SH-SY5Y (cell line): Measurements from ENCODE around the gene PRPH.

Experiments
- GATA2 ChIP-seq: IDR thresholded peaks from 2 replicates; pipeline ENCODE4 v1.6.1; 2011; ENCODE audit warnings: mild to moderate bottlenecking, low read depth, low read length
- GATA3 ChIP-seq: IDR thresholded peaks from 2 replicates; pipeline ENCODE4 v1.6.1; 2011; ENCODE audit warnings: low read depth, mild to moderate bottlenecking, low read length, moderate library complexity

The PRPH gene

DNA sequence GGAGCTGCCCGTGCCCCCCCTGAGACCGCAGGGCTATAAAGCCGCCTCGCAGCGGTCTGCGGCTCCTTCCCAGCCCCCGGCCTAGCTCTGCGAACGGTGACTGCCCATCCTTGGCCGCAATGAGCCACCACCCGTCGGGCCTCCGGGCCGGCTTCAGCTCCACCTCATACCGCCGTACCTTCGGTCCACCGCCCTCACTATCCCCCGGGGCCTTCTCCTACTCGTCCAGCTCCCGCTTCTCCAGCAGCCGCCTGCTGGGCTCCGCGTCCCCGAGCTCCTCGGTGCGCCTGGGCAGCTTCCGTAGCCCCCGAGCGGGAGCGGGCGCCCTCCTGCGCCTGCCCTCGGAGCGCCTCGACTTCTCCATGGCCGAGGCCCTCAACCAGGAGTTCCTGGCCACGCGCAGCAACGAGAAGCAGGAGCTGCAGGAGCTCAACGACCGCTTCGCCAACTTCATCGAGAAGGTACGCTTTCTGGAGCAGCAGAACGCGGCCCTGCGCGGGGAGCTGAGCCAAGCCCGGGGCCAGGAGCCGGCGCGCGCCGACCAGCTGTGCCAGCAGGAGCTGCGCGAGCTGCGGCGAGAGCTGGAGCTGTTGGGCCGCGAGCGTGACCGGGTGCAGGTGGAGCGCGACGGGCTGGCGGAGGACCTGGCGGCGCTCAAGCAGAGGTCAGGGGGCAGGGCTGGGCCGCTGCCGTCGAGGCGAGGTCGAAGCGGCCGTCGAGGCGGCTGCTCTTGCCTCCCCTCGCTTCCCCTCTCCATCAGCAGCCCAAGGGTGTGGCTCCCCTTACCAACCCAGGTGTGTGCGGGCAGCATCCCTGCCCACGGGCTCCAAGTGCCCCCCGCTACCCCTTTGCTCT is at the start of gene PRPH:
TSS of gene PRPH (plus strand) at position 66 of the 855 bp plus-strand sequence. CDS start at position 120, 54 bp downstream.
- TF ChIP-seq GATA3 (no peak), GATA2 (no peak)

DNA sequence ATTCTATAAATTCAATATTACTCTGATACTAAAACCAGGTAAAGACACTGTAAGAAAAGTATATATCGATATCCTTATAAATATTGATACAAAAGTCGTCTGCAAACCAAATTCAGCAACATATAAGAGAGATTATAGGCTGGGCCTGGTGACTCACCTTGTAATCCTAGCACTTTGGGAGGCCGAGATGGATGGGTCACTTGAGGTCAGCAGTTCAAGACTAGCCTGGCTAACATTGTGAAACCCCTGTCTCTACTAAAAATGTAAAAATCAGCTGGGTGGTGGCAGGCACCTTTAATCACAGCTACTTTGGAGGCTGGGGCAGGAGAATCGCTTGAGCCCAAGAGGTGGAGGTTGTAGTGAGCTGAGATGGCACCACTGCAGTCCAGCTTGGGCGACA is 43.6 kb upstream of the PRPH start:
- TF ChIP-seq GATA3 (no peak), GATA2 (no peak)

DNA sequence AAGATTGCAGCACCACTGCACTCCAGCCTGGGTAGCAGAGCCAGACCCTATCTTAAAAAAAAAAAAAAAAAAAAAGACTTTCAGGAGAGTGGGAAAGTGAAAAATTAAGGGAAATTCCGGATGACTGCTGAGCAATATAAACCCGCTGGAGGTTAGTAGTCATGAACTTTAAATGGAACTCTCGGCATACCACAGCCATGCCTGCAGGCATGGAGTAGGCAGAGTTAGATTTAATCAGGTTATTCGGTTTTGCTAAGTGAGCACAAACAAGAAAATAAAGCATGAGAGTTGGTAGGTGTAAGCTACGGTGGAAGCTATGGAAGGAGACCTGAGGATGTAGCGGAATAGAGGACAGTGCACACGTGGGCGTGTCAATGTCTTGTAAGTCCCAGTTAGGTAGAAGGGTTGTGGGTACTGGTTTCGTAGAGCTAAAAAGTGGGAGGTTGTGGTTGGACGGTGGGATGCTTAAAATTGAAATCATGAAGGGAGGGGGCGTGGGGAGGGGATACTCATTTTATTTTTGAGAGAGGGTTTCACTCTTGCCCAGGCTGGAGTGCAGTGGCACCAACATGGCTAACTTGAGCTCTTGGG is 41.8 kb upstream of the PRPH start:
- TF ChIP-seq GATA3: no peak
- no peak for TF ChIP-seq GATA2

DNA sequence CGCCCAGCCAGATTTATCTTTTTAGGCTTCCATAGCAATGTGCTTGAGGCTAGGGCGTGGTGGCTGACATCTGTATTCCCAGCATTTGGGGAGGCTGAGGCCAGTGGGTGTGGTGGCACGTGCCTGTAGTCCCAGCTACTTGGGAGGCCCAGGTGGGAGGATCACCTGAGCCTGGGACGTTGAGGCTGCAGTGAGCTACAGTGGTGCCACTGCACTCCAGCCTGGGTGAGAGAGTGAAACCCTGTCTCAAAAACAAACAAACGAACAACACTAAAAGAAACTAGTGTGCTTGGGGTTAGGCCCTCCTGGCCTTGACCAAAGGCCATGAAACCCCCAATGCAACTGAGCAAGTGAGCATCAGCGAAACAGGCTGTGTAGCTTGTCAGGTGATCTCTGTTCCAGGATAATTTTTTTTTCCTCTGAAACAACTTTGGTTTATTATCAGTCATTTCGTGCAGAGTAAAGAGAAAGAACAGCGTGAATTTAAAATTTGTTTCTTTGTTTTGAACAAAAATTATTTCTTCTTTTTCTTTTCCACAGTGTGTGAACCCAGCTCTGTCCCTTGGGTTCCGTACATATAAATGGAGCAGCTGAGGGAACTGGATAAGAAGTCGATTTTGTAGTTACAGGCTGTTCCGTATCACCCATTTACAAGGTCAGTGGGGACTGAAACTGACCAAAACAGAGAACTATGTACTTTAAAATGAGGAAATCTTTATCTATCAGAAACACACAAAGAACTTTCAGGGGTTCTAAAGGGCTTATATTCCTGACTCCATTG is 38.9 kb upstream of the PRPH start:
- no peak for TF ChIP-seq GATA2
- TF ChIP-seq GATA3: no peak

DNA sequence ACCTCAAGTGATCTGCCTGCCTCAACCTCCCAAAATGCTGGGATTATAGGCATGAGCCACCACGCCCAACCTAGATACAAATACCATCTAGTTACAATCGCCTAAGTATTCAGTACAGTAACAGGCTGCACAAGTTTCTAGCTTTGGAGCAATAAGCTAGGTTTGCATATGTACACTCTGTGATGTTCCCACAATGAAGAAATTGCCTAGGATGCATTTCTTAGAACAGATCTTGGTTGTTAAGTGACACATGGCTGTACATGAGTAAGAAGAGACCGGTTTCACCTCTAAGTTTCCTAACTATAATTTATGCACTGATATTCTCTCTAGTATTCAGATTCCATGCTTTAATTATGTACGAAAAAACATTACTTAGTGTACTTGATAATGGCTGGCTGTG is 35.5 kb upstream of the PRPH start:
- TF ChIP-seq GATA2: no peak
- no peak for TF ChIP-seq GATA3

DNA sequence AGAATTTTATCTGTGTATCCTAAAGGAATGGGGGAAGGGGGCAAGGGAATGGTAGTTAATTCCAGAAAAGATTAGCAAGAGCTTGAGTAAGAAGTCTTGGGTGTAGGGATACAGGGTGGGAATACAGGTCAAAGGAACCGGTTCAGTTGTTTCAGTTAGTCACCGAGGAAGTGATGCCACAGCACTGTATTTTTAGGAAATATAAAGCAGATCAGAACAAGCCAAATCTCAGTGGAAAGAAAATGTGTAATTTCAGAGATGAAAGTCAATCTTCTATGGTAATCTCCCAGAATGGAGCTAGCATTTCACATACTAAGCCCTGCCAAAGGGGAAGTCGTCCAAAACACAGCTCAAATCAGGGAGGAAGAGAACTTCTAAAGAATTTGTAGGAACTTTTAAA is 34.8 kb upstream of the PRPH start:
- no peak for TF ChIP-seq GATA3
- TF ChIP-seq GATA2: no peak

DNA sequence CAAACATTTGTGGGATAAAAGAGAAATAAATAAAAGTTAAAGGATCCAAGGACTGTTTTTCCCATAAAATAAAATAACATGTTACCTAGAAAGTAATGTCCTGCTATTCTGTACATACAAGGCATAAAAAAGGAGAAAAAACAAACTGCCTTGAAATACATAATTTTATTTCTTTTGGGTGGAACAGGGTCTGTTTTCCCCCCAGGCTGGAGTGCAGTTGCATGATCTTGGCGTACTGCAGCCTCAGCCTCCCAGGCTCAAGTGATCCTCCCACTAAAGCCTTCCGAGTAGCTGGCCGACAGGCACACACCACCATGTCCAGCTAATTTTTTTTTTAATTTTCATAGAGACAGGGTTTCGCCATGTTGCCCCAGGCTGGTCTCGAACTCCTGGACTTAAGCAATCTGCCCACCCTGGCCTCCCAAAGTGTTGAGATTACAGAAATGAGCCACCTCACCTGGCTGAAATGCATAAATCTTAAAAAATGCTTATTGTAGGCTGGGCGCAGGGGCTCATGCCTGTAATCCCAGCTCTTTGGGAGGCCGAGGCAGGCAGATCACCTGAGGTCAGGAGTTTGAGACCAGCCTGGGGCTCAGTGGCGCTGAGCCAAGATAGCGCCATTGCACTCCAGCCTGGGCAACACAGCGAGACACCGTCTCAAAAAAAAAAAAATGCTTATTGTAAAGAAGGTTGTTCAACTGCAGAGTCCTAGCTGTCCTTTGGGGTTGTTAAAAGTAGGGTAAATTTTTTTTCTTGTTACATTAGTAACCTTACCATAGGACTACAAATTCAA is 34.2 kb upstream of the PRPH start:
- TF ChIP-seq GATA3 (no peak), GATA2 (no peak)

DNA sequence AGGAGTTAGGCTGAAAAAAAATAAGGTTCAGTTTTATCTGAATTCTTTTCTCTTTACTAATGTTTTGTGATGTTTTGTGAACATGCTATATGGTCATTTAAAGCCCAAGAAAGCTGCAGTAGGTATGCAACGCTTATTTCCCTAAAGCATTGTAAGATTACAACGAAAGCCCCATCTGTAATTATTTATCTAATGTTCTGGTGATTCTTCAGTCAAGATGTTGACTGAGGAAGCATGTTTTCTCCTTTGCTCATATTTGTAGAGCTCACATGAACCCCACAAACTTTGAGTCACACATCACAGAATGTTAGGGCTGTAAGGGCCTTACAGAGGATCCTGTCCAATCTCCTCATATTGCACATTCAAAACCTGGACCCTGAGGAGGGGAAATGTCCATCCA is 33.2 kb upstream of the PRPH start:
- TF ChIP-seq GATA2: no peak
- TF ChIP-seq GATA3: no peak

DNA sequence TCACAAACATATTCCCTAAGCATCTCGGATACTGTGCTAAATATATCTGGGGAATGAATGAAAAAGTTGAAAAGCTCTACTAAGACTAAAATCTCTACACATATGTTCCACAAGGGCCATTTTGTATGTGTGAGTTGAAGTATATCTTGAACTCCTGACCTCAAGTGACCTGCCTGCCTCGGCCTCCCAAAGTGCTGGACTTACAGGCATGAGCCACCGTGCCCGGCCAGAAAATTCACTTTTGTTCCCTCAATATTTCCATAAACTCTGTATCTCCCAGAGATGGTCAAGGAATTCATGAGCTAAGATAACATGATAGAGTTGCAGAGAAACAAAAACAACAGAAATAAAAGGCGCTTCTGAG is 31.6 kb upstream of the PRPH start:
- TF ChIP-seq GATA2 (no peak), GATA3 (no peak)

DNA sequence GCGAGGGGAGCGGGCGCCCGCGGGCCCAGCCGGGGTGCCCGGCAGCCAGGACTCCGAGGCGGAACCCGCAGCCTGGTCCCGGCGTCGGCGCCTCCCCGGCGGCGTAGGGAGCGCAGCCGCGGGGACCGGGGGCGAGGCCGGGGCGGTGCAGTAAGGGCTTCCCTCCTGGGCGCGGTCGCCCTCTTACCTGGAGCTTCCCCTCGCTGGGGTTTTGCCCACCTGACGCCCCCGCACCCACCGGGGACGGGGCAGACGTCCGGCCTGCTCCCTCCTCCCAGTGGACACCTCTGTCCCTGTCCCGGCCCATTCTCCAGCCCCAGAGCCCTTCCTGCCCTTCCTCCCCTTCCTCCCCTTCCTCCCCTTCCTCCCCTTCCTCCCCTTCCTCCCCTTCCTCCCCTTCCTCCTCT is 30.5 kb upstream of the PRPH start:
- TF ChIP-seq GATA3 (no peak), GATA2 (no peak)

DNA sequence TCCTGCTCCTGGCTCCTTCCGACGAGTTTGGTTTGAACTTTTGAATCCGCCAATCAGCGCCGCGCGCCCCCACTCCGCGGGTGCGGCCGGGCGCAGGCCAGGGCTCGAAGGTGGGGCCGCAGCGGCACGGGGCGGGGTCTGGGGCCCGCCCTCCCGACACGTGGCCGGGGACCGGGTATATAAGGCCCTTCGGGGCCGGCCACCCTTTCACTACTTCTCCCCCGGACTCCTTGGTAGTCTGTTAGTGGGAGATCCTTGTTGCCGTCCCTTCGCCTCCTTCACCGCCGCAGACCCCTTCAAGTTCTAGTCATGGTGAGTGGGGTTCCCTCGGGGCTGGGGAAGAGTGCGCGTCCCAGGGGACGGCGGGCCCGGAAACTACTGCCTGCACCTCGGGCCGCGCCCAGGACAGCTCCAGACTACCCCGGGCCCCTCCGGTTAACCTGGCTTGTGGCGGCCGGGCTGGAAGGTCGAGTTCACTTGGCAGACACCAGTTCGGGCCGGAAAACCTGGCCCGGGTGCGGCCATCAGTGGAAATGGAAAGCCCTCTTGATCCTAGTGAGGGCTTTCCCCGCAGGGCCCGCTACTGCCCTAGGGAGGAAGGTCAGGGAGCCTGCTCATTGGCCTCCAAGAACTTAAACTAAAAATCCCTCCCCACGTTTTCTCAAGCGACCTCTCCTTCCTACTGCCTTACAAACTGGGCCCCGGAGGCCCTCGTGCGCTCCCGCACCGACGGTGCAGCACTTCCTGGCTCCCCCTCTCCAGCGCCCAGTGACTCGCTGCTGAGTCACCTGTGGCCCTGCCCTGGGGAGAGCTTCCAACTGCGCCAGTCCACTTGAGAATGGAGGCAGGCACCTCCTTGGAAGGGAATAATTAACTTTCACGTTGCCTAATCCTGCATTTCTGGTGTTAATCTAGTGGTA is 29.8 kb upstream of the PRPH start, which contains the start of gene TUBA1C:
TSS of gene TUBA1C (plus strand) at position 210 of the 920 bp plus-strand sequence. CDS start at position 310, 100 bp downstream.
- TF ChIP-seq GATA2: no peak
- no peak for TF ChIP-seq GATA3

DNA sequence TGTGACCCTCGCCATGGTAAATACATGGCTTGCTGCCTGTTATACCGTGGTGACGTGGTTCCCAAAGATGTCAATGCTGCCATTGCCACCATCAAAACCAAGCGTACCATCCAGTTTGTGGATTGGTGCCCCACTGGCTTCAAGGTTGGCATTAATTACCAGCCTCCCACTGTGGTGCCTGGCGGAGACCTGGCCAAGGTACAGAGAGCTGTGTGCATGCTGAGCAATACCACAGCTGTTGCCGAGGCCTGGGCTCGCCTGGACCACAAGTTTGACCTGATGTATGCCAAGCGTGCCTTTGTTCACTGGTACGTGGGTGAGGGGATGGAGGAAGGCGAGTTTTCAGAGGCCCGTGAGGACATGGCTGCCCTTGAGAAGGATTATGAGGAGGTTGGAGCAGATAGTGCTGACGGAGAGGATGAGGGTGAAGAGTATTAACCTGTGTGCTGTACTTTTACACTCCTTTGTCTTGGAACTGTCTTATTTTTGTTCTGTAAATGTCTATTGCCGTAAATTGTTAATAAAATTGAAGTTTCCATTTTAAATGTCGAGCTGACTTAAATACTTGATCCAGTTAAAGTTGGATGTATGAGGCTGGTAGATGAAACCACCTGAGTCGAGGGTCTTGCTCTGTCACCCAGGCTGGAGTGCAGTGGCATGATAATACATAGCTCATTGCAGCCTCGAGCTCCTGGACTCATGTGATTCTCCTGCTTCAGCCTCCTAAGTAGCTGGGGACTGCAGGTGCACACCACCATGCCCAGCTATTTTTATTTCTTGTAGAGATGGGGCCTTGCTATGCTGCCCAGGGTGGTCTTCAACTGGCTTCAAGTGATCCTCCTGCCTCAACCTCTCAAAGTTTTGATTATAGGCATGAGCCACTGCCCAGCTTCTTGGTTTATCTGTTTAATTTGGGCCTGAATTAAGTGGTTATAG is 21.9 kb upstream of the PRPH start:
- no peak for TF ChIP-seq GATA3
- no peak for TF ChIP-seq GATA2
